NK-92 (cell line): Measurements from ENCODE around the gene CCDC14.
"Not testable (repeated sequence)": the region's sequence is repeated elsewhere in the genome, so short reads cannot be mapped to it uniquely, and the experiment has no call there.

ENCODE experiments used
- DNase-seq: peaks from one replicate; lab custom pipeline; 2025; ENCODE audit not compliant: unreplicated experiment; lab: John Stamatoyannopoulos, UW

The CCDC14 gene

GRCh38 chr3:123960781-123961507 lies at the start of gene CCDC14:
Gene CCDC14 (minus strand): TSS chr3:123961229. CDS start chr3:123961173, 56 bp downstream.
- no peak for DNase-seq

- DNase-seq = not testable (repeated sequence)
Observed at GRCh38 chr3:124008321-124008720, 47.3 kb upstream of the CCDC14 start.

- no peak for DNase-seq
Observed at GRCh38 chr3:124007186-124007585, 46.2 kb upstream of the CCDC14 start.

- not testable (repeated sequence) for DNase-seq
Observed at GRCh38 chr3:124002405-124003079, 41.5 kb upstream of the CCDC14 start.

GRCh38 chr3:124001366-124001765 lies 40.3 kb upstream of the CCDC14 start:
- not testable (repeated sequence) for DNase-seq

- DNase-seq = no peak
Observed at GRCh38 chr3:123997543-123997942, 36.5 kb upstream of the CCDC14 start.

- DNase-seq = no peak
Observed at GRCh38 chr3:123993818-123994217, 32.8 kb upstream of the CCDC14 start.

- not testable (repeated sequence) for DNase-seq
Observed at GRCh38 chr3:123991730-123992588, 30.9 kb upstream of the CCDC14 start, which contains the start of gene ROPN1. Gene ROPN1 (minus strand): TSS chr3:123992124. CDS start chr3:123980481, 11,643 bp downstream.

GRCh38 chr3:123986427-123986826 lies 25.4 kb upstream of the CCDC14 start:
- DNase-seq = no peak

- no peak for DNase-seq
Observed at GRCh38 chr3:123984957-123985356, 23.9 kb upstream of the CCDC14 start.

- no peak for DNase-seq
Observed at GRCh38 chr3:123984350-123984749, 23.3 kb upstream of the CCDC14 start.

- not testable (repeated sequence) for DNase-seq
Observed at GRCh38 chr3:123981317-123981716, 20.3 kb upstream of the CCDC14 start.

- DNase-seq = no peak
Observed at GRCh38 chr3:123980539-123980938, 19.5 kb upstream of the CCDC14 start.

- DNase-seq = not testable (repeated sequence)
Observed at GRCh38 chr3:123979525-123980501, 18.8 kb upstream of the CCDC14 start.

- DNase-seq = not testable (repeated sequence)
Observed at GRCh38 chr3:123976904-123977303, 15.9 kb upstream of the CCDC14 start.

- DNase-seq = not testable (repeated sequence)
Observed at GRCh38 chr3:123976181-123976898, 15.3 kb upstream of the CCDC14 start.

- not testable (repeated sequence) for DNase-seq
Observed at GRCh38 chr3:123975030-123975429, 14.0 kb upstream of the CCDC14 start.

GRCh38 chr3:123971406-123971805 lies 10.4 kb upstream of the CCDC14 start:
- DNase-seq = no peak

GRCh38 chr3:123967260-123967659 lies 6.2 kb upstream of the CCDC14 start:
- DNase-seq = not testable (repeated sequence)
